Esophagus (tissue), 2 donors: ENCODE data around the gene ZFX. TPM values are rescaled to one million over a fixed set of nuclear protein-coding genes. Genes with fewer than 3 reads are reported as not detected.

ENCODE experiments used
- H3K27ac ChIP-seq, 2 donors: one replicate each; pipeline ENCODE4 v1.5.1; 2013; ENCODE audit warnings: low read depth in 2 of 2, mild to moderate bottlenecking in 2 of 2, inconsistent platforms in 1 of 2, low read length in 1 of 2, moderate library complexity in 1 of 2
- H3K27me3 ChIP-seq, 2 donors: one replicate each; pipeline ENCODE4 v1.6.1; 2013; ENCODE audit warnings: low read length in 2 of 2, control low read depth in 1 of 2, mild to moderate bottlenecking in 1 of 2; ENCODE audit not compliant: insufficient read depth in 2 of 2, control insufficient read depth in 1 of 2
- H3K36me3 ChIP-seq, 2 donors: one replicate each; pipeline ENCODE4 v1.6.1; 2013; ENCODE audit warnings: low read length in 1 of 2; ENCODE audit not compliant: control insufficient read depth in 2 of 2, insufficient read depth in 2 of 2
- H3K4me1 ChIP-seq, 2 donors: one replicate each; pipeline ENCODE4 v1.6.1; 2013; ENCODE audit warnings: low read length in 1 of 2; ENCODE audit not compliant: control insufficient read depth in 2 of 2, insufficient read depth in 2 of 2
- H3K4me3 ChIP-seq, 2 donors: one replicate each; pipeline ENCODE4 v1.5.1; 2013; ENCODE audit warnings: low read length in 2 of 2, mild to moderate bottlenecking in 2 of 2, low read depth in 1 of 2, moderate library complexity in 1 of 2
- H3K9me3 ChIP-seq, 2 donors: one replicate each; pipeline ENCODE4 v1.6.1; 2013; ENCODE audit warnings: mild to moderate bottlenecking in 2 of 2, low read depth in 1 of 2, low read length in 1 of 2, moderate library complexity in 1 of 2; ENCODE audit not compliant: control insufficient read depth in 2 of 2, insufficient read depth in 1 of 2
- WGBS, 2 donors: extraction: QIAGEN DNeasy Blood & Tissue Kit; methylation state at CpG; one replicate each; pipeline ENCODE4 v1.1.7; 2013; 5-methylcytosine and 5-hydroxymethylcytosine counted together
- polyA plus RNA-seq, 2 donors: library from polyadenylated mRNA; stranded (reverse); fragments of 200-250 nt; gene quantifications; one replicate each; pipeline ENCODE4 v1.2.3, GENCODE V29; 2013
- donor health status: healthy with polysubstance abuse.
- donor health status: Bipolar disorder and iron deficiency.

The ZFX gene
- polyA plus RNA-seq, 2 donors, result 4.0 to 5.2 TPM

DNA sequence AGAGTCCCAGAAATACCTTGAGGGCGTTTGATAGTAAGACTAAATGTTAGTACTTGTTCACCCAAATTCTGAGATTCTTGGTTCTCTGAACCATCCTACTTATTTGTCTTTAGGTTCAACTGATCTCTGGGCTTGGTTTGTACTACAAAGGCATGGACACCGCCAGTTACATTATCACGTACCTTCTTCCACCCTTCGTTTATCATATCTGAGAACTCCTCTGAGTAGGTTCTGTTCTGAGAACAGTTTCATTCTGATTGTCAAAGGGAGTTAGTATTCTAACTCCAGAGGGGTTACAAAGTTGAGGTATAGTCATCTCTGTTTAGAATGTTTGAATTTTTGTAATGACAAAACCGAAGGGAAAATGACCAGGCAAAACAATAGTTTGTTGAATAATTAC is 19.3 kb downstream of the ZFX start:
- no peaks in the 10 kb centered on the region for H3K9me3 ChIP-seq
- no peak overlapping the region for H3K4me3 ChIP-seq
- WGBS, 2 donors, result 72 to 73% methylated on average over 5 of the region's 5 CpGs
- no peak overlapping the region for H3K27ac ChIP-seq
- no peaks in the 10 kb centered on the region for H3K27me3 ChIP-seq
- H3K36me3 ChIP-seq, result peaks cover 0 to 4% of the 10 kb centered on the region in 2 donors
- H3K4me1 ChIP-seq, result no peaks in the 10 kb centered on the region

DNA sequence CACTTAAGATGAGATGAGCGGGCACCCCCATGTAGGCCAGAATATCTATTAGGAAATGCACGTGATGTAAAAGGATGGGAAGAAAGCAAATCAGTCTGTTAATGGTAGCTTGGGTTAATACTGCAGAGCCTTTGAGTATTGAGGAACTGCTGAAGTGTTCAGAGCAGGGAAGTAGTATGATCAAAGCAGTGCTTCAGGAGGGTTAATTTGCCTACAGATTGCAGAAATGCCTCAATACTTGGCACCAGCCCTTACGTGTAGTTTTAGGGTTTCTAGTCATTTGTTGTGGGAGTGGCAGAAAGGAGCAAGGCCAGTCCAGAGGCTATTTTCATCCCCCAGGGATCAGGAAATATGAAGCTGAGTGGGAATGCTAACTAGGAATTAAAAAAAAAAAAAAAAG is 19.7 kb downstream of the ZFX start:
- no peak overlapping the region for H3K27ac ChIP-seq
- H3K36me3 ChIP-seq, result peaks cover 0 to 4% of the 10 kb centered on the region in 2 donors
- WGBS, 2 donors, result 49 to 54% methylated on average over 3 of the region's 3 CpGs
- H3K4me3 ChIP-seq, result no peak overlapping the region
- no peaks in the 10 kb centered on the region for H3K27me3 ChIP-seq
- H3K4me1 ChIP-seq, result no peaks in the 10 kb centered on the region
- H3K9me3 ChIP-seq, result no peaks in the 10 kb centered on the region

DNA sequence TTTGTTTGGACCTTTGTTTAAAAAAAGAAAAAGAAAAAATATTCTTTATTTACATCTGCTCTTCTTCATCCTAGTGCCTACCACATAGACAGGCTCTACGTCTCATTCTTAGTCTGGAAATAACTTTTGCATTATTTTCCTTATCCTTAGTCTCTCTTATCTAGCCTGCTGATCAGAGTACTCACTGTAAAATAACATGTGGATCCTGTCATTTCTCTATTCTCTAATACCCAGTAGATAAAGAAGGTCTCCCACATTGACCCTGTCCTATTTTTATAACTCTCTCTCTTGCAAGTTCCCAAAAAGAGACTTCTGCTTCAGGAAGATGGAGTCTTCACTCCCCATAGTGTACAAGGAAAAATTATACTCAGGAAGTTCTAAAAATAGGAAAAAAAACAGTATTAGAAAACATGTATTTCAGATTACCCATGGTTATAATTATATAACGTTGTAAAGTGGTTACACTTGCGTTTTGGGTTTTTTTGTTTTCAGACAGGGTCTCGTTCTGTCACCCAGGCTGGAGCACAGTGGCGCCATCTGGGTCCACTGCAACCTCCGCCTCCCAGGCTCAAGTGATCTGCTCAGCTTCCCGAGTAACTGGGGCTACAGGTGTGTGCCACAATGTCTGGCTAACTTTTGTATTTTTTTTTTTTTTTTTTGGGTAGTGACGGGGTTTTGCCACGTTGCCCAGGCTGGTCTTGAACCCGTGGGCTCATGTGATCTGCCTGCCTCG is 23.8 kb downstream of the ZFX start:
- no peaks in the 10 kb centered on the region for H3K9me3 ChIP-seq
- H3K4me1 ChIP-seq, result no peaks in the 10 kb centered on the region
- H3K4me3 ChIP-seq, result no peak overlapping the region
- H3K36me3 ChIP-seq, result peaks cover 0 to 9% of the 10 kb centered on the region in 2 donors
- no peaks in the 10 kb centered on the region for H3K27me3 ChIP-seq
- 85 to 91% methylated on average over 11 of the region's 11 CpGs for WGBS, 2 donors
- H3K27ac ChIP-seq, result no peak overlapping the region

DNA sequence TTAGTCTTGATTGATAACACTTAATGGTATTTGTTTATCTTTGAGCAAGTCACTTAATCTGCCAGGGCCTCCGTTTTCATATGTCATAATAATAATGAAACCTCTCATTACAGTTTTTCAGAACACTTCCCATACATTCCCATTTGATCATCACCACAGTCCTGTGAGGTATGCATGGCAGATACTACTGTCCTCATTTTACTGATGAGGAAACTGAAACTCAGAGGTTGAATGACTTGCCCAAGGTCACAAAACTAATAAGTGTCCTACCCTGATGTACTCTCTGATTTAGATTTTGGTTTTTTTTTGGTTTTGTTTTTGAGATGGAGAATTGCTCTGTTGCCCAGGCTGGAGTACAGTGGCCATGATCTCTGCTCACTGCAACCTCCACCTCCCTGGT is 25.7 kb downstream of the ZFX start:
- Histone ChIP-seq H3K4me1 (no peaks in the 10 kb centered on the region), H3K27ac (no peak overlapping the region), H3K9me3 (no peaks in the 10 kb centered on the region), H3K36me3 (peaks cover 4 to 9% of the 10 kb centered on the region in 2 donors), H3K27me3 (no peaks in the 10 kb centered on the region), H3K4me3 (no peak overlapping the region)
- 38 to 55% methylated on average over 1 of the region's 1 CpG for WGBS, 2 donors

DNA sequence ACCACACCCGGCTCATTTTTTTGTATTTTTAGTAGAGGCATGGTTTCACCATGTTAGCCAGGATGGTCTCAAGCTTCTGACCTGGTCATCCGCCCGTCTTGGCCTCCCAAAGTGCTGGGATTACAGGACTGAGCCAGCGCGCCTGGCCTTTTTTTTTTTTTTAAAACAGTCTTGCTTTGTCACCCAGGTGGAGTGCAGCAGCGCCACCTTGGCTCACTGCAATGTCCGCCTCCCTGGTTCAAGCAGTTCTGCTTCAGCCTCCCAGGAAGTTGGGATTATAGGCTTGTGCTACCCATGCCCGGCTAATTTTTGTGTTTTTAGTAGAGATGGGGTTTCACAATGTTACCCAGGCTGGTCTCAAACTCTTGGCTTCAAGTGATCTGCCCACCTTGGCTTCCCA is 28.9 kb downstream of the ZFX start:
- 92 to 95% methylated on average over 8 of the region's 8 CpGs for WGBS, 2 donors
- no peak overlapping the region for H3K27ac ChIP-seq
- H3K4me1 ChIP-seq, result no peaks in the 10 kb centered on the region
- H3K9me3 ChIP-seq, result no peaks in the 10 kb centered on the region
- H3K4me3 ChIP-seq, result no peak overlapping the region
- H3K27me3 ChIP-seq, result no peaks in the 10 kb centered on the region
- peaks cover 4 to 8% of the 10 kb centered on the region in 2 donors for H3K36me3 ChIP-seq

DNA sequence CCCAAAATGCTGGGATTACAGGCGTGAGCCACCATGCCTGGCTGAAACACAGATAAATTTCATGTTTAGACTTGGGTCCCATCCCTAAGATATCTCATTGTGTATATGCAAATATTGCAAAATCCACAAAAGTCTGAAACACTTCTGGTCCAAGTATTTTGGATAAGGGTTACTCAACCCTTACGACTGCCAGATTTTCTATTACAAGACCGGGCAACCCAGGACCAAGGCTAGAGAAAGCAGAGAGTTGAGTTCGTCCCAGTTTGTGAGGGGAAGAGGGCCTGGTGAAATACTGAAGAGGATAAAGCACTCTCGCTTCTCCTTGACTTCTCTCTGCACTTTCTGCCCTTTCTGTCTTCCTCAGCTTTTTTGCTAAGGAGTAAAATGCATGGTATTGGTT is 34.5 kb downstream of the ZFX start:
- Histone ChIP-seq H3K9me3 (no peaks in the 10 kb centered on the region), H3K27ac (no peak overlapping the region), H3K27me3 (no peaks in the 10 kb centered on the region), H3K4me1 (no peaks in the 10 kb centered on the region), H3K36me3 (peaks cover 0 to 4% of the 10 kb centered on the region in 2 donors), H3K4me3 (no peak overlapping the region)
- WGBS, 2 donors, result 57 to 63% methylated on average over 5 of the region's 5 CpGs

DNA sequence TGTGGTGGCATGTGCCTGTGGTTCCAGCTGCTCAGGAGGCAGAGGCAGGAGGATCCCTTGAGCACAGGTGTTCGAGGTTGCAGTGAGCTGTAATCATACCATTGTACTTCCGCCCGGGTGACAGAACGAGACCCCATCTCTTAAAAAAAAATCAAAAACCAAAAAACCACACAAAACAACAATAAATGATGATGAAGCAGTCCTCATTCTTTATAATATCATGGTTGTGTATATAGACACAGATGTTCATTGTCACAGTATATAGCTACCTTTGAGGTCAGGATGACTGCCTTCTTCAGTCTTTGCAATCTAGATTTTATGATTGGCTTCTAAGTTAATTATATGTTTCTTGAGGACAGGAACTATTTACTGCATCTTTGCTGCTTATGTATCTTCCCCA is 37.0 kb downstream of the ZFX start:
- WGBS, 2 donors, result 89 to 93% methylated on average over 4 of the region's 4 CpGs
- H3K9me3 ChIP-seq, result no peaks in the 10 kb centered on the region
- no peak overlapping the region for H3K4me3 ChIP-seq
- H3K27ac ChIP-seq, result no peak overlapping the region
- H3K4me1 ChIP-seq, result no peaks in the 10 kb centered on the region
- H3K27me3 ChIP-seq, result no peaks in the 10 kb centered on the region
- H3K36me3 ChIP-seq, result no peaks in the 10 kb centered on the region

DNA sequence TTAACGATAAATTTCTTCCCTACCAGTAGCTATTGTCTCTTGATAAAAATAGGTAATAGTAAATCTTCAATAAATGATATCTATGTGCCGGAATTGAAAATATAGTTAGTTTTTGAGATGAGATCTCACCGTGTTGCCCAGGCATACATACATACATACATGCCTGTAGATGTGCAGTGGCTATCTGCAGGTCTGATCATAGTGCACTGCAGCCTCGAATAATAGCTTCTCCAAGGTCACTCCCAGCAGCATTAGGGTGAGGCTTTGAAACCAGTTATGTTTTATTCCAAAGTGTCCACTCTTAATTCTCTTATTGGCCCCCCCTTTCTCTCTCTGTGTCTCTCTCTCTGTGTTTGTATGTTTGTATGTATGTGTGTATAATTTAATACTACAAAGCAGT is 37.5 kb downstream of the ZFX start:
- H3K36me3 ChIP-seq, result no peaks in the 10 kb centered on the region
- H3K4me3 ChIP-seq, result no peak overlapping the region
- no peaks in the 10 kb centered on the region for H3K4me1 ChIP-seq
- WGBS, 2 donors, result 84 to 86% methylated on average over 4 of the region's 4 CpGs
- no peaks in the 10 kb centered on the region for H3K9me3 ChIP-seq
- H3K27me3 ChIP-seq, result no peaks in the 10 kb centered on the region
- no peak overlapping the region for H3K27ac ChIP-seq

DNA sequence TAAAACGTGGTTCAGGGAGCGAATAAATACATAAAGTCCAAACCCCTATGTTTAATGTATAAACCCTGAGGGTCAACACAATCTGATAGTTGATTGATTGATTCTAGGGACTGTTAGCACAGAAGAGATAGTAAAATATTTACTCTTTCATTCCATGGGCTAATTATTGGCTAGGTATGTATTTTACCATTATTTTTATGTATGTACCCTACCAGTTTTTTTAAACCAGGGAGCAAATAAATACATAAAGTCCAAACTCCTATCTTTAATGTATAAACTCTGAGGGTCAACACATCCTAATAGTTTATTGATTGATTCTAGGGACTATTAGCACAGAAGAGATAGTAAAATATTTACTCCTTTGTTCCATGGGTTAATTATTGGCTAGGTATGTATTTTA is 40.0 kb downstream of the ZFX start:
- 72 to 73% methylated on average over 2 of the region's 2 CpGs for WGBS, 2 donors
- Histone ChIP-seq H3K27me3 (no peaks in the 10 kb centered on the region), H3K36me3 (no peaks in the 10 kb centered on the region), H3K4me1 (no peaks in the 10 kb centered on the region), H3K9me3 (no peaks in the 10 kb centered on the region), H3K4me3 (no peak overlapping the region), H3K27ac (no peak overlapping the region)

DNA sequence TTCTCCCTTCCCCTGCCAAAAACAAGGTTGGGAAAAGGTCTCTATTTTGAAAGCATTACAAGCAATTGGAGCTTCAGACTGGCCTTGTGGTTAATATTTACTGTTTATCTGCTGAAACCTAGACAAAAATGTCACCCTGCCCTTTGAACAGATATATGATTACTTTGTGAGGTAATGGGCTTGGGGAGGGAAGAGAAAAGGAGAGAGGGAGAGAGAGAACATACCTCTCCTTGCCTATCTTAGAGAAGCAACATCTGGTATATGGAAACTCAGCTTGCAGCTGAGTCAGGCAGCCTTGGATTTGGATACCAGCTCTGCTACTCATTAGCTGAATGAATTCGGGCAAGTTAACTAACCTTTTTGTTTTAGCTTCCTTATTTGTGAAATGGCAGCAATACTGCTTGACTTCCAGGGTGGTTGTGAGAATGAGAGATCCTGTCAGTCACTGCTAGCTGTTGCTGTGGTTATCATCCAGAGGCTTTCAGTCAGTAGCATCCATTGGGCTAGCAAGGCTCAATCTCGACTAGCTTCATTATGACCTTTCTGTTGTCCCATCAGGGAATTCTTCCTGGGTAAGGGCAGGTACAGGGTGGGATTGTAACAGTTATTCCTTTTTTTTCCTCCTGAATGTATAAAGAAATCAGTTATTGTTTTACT is 41.1 kb downstream of the ZFX start:
- Histone ChIP-seq H3K27me3 (no peaks in the 10 kb centered on the region), H3K36me3 (no peaks in the 10 kb centered on the region), H3K4me3 (no peak overlapping the region), H3K27ac (no peak overlapping the region), H3K9me3 (no peaks in the 10 kb centered on the region), H3K4me1 (no peaks in the 10 kb centered on the region)
- WGBS, 2 donors, result 59 to 77% methylated on average over 2 of the region's 2 CpGs
